Fibroblast of lung (primary cell): Measurements from ENCODE around the gene XXYLT1.

Experiments used
- EZH2 ChIP-seq: IDR thresholded peaks from 2 replicates; pipeline ENCODE4 v1.5.1; 2012; ENCODE audit warnings: low read length, control low read depth, mild to moderate bottlenecking; ENCODE audit errors: missing control alignments
- TF ChIP-seq, protein P1 (sequence below), 2 donors: IDR thresholded peaks in 1 of 2; conservative IDR thresholded peaks in 1 of 2; 1 replicate in 1 of 2; 2 replicates in 1 of 2; pipeline ENCODE4 v1.5.1; 2011 to 2012; ENCODE audit warnings: low read length in 2 of 2, control low read depth in 1 of 2, inconsistent platforms in 1 of 2, low read depth in 1 of 2, mild to moderate bottlenecking in 1 of 2

DNA sequence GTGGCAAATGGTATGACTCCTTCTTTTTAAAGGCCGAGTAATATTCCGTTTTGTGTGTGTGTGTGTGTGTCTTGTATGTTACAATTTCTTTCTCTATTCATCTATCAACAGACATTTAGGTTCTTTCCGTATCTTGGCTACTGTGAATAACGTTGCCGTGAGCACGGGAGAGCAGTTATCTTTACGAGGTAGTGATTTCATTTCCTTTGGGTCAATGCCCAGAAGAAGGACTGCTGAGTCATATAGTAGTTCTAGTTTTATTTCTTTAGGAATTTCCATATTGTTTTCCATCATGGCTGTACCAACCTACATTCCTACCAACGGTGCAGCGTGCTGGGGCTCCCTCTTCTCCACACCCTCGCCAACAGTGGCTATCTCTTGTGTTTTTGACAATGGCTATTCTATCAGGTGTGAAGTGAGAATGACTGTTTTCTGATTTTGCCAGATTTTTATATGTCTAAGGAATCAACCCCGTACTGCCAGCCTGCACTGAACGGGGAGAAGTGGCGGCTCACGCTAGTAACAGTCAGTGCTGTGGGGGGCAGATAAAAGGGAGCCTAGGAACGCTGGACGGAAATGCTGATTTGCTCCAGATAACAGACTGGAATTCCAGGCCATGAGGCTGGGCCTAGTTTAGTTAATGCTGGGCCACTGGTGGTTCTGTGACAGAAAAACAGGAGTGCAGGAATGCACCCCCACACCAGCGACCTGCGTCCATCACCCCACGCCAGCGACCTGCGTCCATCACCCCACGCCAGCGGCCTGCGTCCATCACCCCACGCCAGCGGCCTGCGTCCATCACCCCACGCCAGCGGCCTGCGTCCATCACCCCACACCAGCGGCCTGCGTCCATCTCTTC, 168.1 kb downstream of the XXYLT1 start:
- TF ChIP-seq, protein P1, sequence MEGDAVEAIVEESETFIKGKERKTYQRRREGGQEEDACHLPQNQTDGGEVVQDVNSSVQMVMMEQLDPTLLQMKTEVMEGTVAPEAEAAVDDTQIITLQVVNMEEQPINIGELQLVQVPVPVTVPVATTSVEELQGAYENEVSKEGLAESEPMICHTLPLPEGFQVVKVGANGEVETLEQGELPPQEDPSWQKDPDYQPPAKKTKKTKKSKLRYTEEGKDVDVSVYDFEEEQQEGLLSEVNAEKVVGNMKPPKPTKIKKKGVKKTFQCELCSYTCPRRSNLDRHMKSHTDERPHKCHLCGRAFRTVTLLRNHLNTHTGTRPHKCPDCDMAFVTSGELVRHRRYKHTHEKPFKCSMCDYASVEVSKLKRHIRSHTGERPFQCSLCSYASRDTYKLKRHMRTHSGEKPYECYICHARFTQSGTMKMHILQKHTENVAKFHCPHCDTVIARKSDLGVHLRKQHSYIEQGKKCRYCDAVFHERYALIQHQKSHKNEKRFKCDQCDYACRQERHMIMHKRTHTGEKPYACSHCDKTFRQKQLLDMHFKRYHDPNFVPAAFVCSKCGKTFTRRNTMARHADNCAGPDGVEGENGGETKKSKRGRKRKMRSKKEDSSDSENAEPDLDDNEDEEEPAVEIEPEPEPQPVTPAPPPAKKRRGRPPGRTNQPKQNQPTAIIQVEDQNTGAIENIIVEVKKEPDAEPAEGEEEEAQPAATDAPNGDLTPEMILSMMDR (conservative IDR thresholded peaks at IDR 0.05 in 1 of 2, IDR thresholded peaks at IDR 0.05 in 1 of 2; ENCODE audit: low read depth in 1 of 2, low read length in 2 of 2), result no peak
- no peak for TF ChIP-seq EZH2
